CD4-positive, alpha-beta T cell treated with Interleukin-21 for 1 hour (primary cell): ENCODE data around the gene MCC.
"Not testable (repeated sequence)": the region's sequence is repeated elsewhere in the genome, so short reads cannot be mapped to it uniquely, and the experiment has no call there.

Experiments used
- DNase-seq: peaks from one replicate; pipeline ENCODE4 v3.0.0-alpha.2; 2020

MCC gene

DNA sequence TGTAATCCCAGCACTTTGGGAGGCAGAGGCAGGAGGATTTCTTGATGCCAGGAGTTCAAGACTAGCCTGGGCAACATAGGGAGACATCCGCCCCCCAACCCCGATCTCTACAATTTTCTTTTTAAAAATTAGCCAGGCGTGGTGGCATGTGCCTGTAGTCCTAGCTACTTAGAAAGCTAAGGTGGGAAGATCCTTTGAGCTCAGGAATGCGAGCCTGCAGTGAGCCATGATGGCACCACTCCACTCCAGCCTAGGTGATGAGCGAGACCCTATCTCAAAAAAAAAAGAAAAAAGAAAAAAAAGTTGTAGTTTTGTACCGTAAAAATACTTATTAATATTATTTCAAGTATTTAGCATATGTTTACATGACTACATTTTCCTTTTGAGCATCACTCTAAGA is 82.7 kb downstream of the MCC start:
- no peak for DNase-seq

DNA sequence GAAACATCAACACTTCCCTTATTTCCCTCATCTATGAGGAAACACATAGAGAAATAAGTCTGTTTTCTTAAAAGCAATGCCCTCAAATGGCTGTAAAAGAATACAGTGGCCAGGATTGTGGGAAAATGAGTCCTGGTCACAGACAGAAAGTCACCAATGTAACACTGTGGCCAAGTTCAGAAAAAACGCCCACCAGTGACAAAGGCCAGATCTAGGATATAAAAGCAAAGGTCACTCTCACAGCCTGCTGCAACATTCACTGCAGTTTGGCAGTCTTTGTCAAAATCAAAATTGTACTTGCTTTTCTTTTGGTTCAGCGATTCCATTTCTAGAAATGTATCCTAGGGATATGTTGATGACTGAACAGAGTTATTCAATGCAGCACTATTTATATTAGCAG is 84.0 kb downstream of the MCC start:
- no peak for DNase-seq

DNA sequence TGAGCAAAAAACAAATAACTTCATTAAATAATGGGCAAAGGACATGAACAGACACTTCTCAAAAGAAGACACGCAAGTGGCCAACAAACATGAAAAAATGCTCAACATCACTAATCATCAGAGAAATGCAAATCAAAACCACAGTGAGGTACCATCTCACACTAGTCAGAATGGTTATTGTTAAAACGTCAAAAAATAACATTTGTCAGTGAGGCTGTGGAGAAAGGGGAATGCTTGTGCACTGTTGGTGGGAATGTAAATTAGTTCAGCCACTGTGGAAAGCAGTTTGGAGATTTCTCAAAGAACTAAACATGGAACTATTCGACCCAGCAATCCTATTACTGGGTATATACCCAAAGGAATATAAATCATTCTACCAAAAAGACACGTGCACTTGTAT is 90.3 kb downstream of the MCC start:
- DNase-seq: not testable (repeated sequence)

DNA sequence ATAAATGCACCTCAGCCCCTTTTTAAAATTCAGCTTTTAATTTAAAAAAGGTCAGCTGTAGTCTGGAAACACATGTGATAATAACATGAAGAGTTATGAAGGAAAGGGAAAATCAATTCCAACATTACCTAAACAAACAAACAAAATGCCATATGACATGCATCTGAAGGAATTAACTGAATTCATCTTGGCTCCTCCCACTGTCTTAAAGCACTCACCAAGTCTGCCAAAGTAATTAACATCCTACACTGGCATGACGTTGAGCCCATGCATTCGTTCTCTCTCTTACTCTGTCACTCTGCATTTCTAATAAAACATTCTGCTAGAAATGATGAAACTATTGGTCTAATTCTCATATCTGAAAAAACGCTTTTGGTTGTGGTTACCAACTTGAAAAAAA is 91.2 kb downstream of the MCC start:
- DNase-seq: no peak

DNA sequence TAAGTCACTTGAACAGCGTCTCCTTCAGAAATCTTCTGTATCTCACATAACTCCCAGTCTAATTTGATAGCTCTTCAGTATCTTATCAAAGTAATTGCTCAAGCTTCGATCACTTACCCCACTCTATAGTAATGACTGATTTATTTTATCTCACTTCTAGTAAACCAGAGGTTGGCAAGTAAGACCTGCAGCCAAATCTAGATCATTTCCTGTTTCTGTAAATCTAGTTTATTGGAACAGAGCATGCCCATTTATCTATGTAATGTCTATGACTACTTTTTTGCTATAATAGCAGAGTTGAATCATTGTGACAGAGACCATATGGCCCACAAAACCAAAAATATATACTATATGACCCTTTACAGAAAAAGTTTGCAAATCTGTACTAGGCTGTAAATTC is 93.6 kb downstream of the MCC start:
- no peak for DNase-seq

DNA sequence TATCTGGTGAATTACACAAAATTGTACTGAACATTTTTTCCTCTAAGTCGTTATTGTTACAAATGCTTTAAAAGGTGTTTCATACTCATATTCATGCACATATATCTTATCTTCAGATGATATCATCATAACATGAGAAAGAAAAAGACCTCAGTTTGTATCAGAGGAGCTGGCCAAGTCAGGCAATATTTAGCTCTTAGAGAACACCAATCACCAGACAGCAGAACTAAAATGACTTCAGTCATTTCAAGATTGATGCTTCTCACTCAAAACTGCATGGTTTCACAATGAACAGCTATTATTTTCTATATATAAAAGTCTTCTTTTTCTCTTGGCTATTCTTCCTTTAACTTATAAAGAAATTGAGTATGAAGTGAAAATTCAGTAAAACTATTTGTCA is 98.0 kb downstream of the MCC start:
- DNase-seq: no peak

DNA sequence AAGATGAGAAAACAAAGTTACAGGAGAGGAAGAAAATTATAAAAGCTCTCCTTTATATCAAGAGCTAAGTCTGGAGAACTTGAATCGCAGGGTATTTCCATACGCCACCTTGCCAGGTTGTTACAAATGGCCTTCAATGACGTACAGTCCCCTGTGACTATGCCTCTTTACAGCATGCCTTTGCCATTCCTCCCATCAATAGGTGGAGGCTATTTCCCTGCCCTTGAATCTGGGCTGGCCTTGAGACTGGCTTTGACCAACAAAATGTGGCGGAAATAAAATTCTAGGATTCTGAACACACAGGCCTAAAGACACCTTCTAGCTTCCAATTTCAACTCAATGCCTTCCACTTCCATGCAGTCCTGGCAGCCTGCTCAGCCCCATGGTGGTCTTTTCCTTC is 99.1 kb downstream of the MCC start:
- no peak for DNase-seq

DNA sequence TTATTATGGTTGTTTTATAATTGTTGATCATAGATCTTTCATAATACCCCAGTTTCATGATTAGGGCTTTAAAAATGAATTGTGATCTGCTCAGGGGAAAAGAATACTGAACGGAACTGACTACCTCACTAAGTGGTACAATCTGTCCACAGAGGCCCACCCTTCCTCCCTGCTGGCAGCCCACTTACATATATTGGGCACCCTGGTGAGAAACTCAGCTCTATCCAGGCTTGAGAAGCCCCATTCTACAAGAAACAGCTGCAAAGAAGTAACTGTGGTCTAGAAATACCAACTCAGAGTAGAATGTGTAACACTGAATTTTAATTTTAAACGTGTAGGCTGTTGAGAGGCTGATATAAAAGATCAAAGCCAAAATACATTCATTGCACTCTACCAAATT is 100.4 kb downstream of the MCC start:
- DNase-seq: no peak

DNA sequence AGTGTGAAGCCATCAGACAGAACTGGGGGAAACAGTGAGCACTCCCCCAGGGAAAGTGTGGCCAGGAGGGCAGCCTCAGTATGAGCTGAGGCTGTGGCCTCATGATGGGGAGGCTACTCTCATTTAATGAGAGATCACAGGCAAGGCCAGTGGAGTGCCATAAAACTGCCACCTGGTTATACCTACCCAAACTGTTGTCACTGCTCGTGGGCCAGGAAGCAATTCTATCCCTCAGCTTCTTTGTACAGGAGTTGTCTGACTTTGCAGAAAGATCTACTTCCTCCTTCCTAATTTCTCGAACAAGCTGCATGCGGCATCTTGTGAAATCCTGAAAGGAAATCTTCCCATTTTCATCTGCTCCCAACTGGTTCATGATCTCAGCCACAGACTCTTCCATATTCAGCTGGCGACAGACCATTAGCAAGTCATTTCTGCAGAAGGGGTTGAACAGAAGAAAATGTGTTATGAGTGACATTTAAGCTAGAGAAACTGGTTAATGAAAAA is 103.4 kb downstream of the MCC start:
- DNase-seq: no peak

DNA sequence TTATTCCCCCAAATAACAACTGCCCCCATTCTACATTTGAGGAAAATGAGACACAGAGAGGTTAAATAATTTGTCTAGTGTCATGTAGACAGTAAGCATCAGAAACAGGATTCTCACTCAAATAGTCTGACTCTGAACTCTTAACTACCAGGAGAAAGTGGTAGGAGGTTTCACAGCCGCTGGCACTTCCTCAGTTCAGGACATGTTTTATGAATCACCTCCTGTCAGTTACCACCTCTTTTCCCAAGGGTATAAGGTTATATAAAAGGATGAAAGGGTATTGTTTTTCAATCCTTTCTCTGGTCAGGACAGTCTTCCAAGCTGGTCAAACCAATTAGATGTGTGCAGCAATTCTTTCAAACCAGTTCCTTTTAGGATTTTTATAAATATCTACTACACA is 105.5 kb downstream of the MCC start:
- DNase-seq: no peak

DNA sequence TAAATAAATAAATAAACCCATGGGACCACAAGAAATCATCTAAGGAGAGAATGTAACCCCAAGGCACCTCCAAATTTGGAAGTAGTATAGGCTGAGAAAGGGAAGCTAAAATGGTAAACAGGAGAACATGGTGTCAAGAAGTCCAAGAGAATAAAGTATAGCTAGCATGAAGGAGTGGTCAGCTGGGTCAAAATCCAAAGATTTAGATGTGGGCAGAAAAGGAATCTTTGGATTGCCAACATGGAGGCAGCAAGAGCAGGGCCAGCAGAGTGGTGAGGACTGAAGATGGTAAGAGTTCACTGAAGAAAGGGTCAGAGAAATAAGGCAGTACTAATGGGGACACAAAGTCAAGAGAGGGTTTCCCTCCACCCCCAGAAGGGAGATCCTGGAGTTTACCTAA is 106.5 kb downstream of the MCC start:
- DNase-seq: no peak

DNA sequence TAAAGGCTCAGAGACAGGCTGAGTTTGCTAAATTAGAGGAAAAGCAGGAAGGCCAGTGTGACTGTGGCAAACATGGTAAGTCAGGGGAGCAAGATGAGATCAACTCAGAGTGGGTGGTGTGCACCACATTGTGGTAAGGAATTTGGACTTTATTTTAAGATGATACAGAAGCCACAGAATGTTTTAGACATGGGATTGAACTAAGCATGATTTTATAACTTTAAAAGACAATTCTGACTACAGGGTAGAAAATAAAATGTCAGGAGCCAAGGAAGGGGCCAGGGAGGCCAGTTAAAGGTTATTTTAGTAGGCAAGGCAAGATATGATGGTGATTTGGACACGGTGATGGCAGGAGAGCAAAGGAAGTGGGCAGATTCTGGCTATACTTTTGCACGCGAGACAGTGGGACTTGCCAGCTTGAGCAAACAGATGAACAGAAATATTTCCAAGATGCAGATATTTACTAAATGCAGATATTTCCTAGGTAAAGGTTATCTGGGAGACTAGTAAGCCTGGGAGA is 107.4 kb downstream of the MCC start:
- no peak for DNase-seq

DNA sequence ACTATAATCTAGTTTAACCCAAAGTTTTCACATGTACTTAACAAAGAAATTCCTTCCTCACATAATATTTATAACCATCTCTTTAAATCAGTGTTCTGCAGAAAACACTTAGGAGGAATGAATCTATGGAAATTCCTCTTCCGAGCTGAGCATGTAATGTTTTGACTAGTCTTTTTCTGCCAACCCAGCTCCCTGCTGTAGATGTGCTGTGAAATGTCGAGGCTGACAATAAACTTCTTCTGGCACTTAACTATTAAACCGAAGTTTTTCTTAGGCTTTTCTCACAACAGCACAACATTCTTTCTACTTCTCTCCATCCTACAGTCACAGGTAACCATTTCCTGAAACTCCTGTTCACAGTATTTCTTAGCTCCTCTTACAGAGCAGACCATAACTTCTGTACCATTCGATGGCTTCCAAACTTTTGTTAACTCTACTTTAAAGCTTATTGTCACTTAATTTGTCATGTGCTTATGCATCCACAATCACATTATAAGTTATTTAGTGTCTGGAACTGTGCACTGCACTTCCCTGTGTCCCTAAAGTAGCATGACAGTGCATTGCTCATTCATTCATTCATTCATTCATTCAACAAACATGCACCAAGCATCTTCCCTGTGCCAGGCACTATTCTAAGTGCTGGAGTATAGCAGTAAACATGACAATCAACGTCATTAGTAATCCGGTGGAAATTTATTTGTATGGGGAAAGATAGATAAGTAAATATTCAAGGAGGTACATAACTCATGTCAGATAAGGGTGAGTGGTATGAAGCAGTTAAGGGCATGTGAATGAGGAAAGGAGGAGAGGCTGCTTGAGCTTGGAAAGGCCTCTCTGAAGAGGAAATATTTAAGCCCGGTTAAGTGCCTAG is 108.1 kb downstream of the MCC start:
- no peak for DNase-seq

DNA sequence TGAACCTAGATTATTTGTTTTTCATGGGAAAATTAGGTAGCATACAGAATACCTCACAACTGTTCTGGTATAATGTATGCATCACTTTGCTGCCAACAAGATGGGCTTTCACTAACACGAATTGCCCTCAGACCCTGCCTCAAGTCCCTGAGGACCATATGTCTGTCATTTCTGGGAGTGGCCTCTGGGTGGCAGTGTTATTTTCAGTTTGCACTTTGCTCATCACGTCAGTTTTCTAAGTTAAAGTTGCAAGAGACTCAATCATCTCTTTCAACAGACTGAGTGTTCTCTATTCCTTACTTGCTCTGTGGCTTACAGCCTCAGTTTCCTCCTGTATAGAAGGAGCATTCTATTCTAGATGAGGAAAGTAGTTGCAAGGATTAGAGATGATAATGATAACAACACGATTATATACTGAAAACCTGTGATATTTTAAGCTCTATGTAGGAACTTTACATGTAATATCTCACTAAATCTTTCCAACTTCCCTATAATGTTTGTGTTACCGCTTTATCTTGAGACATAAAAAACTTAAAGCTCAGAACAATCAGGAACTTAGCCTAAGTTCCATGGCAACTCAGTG is 109.2 kb downstream of the MCC start:
- DNase-seq: peak; percentile 57

DNA sequence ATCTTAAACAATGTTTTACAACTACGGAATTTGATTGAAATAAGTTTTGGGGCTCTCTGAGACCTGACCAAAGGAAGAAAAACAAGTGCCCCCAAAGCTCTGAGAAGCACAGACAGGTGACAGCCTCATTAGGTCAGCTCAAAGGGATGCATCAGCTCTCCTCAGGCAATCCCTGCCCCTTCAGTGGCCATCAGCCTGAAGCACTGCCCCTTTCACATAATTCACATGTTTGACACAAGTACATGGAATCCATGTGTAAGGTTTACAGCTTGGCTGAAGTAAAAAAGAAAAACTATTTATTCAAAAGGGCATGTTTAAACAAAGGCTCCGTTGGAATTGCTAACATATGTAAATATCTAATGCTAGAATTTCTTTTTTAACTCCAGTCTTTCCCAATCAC is 109.7 kb downstream of the MCC start:
- DNase-seq: no peak

DNA sequence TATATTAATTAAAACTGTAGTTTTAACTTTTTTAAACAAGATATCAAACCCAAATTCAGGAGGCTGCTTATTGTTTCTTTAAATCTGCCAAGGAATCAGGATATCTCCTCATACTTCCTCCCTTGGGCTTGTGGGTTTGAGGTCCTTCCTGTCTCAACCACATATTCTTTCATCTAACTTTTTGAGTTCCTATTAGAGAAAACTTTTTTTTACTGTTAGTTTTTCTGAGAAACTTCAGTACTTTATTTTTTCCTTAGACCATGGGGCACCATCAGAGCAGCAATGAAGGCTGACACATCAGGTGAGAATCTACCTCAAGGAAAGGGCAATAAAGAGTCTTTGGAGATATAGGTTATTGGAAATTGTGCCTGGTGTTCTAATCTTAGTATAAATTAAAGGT is 110.2 kb downstream of the MCC start:
- peak; percentile 43 for DNase-seq

DNA sequence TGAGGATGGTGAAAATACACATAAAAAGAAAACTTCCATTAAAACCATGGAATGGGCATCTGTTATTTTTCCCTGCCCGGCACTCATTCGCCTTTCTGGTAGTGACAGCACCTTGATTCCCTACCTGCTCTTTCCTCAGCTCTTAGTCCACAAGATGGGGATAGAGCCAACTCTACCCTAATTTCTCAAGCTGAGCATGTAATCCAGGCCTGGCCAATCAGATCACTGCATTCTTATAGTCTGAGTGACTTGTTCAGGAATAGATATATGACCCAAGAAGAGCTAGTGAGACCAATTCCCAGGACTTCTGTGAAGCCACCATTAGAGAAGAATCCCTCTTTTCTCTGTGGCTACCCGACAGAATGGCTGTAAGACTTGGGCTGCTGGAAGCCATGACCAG is 111.6 kb downstream of the MCC start:
- no peak for DNase-seq

DNA sequence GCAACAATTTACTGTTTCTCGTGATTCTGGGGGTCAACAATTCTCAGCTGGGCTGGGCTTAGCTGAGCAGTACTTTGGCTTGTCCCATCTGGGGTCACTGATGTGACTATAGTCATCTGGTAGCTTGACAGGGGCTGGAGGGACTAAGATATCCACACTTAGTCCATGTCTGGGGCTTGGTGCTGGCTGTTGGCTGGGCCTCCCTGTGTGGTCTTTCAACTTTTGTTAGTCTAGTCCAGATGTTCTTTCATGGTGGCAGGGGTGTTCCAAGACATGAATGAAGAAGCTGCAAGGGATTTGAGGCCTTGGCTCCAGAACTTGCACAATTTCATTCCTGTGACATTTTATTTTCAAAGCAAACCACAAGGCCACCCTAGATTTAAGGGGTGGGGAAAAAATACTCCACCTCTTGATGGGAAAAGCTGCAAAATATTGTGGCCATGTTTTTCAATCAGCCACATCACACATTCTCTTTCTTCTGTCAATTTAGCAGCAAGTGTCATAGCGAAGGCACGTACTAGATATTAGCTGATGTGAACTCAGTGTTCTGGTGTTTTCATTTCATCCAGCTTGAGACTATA is 112.7 kb downstream of the MCC start:
- DNase-seq: no peak

DNA sequence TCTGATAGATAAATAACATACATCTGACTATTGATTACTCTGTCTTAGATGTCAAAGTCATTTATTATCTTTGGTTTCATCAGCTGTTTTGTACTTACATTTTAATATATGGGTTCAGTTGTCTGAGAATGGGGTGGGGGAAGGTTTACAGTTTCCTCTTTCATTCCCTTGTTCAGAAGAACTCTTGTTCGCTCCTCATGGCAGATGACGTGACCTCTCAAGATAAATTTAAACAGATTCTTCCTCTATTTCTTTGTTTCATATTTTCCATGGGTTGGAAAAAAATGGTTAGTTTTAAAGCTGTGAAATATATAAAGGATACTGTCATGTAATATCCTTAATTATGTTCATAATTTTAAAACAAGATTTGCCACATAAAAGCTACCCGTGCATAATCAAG is 114.8 kb downstream of the MCC start:
- DNase-seq: no peak

DNA sequence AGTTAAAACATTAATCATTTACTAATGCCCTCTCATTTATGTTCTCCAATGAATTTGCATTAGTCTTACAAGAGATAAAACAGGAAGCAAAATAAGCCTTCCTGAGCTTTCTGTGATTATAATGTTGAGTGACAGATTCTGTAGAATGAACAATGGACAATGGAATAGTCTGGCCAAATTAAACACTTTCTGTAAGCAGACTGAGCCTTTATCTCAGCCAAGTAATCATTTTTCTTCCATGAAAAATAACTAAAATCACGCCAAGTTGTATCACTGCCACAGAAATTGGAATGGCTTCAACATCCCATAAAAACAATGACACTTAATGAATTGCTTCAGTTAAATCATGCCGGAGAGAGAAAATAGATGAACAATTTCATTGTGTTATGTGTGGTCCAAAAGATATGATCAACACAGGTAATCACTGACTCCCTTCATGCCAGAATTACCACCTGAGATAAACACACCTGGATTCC is 116.5 kb downstream of the MCC start:
- DNase-seq: no peak

DNA sequence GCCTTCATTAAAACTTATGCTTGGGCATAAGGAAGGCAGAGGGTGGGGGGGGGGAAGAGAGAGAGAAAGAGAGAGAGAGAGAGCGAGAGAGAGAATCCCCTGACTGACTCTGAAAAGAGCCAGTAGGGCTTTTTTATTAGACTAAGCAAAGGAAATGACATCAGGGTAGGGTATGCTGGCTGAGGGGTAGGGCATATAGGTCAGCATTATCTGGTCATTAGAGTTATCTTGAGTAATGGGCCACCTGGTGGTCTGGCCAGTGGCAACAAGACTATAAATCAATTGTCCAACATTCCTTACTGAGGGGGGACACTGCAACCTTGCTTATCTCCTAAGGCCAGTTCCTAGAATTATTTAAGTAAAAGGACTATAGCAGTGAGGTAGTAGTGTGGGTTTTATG is 120.7 kb downstream of the MCC start:
- no peak for DNase-seq

DNA sequence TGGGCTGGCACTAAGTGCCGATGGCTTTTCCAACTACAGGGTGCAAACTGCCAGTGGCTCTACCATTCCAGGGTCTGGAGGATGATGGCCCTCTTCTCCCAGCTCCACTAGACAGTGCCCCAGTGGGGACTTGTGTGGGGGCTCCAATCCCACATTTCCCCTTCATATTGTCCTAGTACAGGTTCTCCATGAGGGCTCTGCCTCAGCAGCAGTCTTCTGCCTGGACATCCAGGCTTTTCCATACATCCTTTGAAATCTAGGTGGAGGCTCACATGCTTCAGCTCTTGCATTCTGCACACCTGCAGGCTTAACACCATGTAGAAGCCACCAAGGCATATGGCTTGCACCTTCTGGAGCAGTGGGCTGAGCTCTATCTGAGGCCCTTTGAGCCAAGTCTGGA is 123.8 kb downstream of the MCC start:
- DNase-seq: no peak

DNA sequence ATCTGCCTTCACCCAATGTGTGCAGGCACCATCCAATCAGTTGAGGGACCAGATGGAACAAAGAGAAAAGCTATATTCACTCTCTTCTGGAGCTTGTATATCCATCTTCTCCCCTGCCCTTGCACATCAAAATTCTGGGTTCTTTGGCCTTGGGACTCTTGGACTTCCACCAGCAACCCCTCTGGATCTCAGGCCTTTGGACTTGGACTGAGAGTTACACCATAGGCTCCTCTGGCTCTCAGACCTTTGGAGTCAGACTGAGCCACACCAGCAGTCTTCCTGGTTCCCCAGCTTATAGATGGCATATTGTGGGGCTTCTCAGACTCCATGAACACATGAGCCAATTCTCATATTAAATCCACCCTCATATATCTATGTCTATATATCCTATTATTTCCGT is 126.6 kb downstream of the MCC start:
- no peak for DNase-seq

DNA sequence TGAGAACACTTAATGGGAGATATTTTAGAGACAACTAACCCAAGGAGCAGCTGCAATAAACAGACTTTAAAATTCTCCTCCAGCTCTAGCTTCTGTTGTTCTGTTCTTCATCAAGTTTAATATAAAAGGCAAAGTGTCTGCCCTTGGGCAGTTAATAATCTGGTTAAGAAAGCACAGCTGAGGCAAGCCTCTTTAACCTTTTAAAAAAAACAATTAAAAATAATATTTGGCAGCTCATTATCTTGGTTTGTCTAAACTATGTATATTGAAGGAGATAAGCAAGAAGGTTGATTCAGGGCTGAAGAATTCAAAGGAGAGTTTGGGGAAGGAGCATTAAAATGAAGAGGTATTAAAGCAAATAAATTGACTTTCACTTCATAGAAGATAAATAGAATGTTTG is 128.8 kb downstream of the MCC start:
- no peak for DNase-seq
